Endothelial cell of umbilical vein (primary cell): ENCODE measurements around the gene ADAM23. TPM values are rescaled to one million over a fixed set of nuclear protein-coding genes. Genes with fewer than 3 reads are reported as not detected.

Source experiments
- BruUV-seq: library from RNA; stranded (reverse); fragments of 400-500 nt; replicated peaks from 2 replicates; lab custom pipeline; 2021; lab: Mats Ljungman, UMichigan
- CTCF ChIA-PET: fragments of 300-600, 350-600 bp; sonication (Branson Sonifier 250); formaldehyde crosslinking; loops from one replicate; lab custom pipeline; 2021; ENCODE audit warnings: antibody characterized with exemption, inconsistent platforms; lab: Charles Lee
- POLR2A ChIA-PET: fragments of 300-600, 350-600 bp; sonication (Branson Sonifier 250); formaldehyde crosslinking; loops from one replicate; lab custom pipeline; 2021; ENCODE audit warnings: antibody characterized with exemption, inconsistent platforms; lab: Charles Lee
- DNase-seq: peaks from one replicate; pipeline ENCODE4 v3.0.0-alpha.2; 2011; ENCODE audit warnings: low read depth, low spot score
- FAIRE-seq: peaks from 2 replicates; lab custom pipeline; 2011; peaks lifted over from hg19 to GRCh38; lab: Jason Lieb, UNC
- H2AFZ ChIP-seq: 2 replicates; pipeline ENCODE4 v1.6.0; 2012; ENCODE audit warnings: low read depth, low read length, control low read depth, inconsistent platforms
- H3K27ac ChIP-seq: 2 replicates; pipeline ENCODE4 v1.5.1; 2011; ENCODE audit warnings: low read depth, mild to moderate bottlenecking, control low read depth, low read length, moderate library complexity; ENCODE audit not compliant: insufficient read depth
- H3K27me3 ChIP-seq, 2 experiments: 2 replicates each; pipeline versions ENCODE4 v1.6.0 to v1.6.1; 2011; ENCODE audit warnings: low read length in 2 of 2, mixed read lengths in 1 of 2; ENCODE audit not compliant: control insufficient read depth in 2 of 2, insufficient read depth in 2 of 2
- H3K36me3 ChIP-seq, 2 experiments: 2 replicates in 1 of 2; 3 replicates in 1 of 2; pipeline ENCODE4 v1.5.1; 2011; ENCODE audit warnings: low read length in 2 of 2, mild to moderate bottlenecking in 1 of 2, moderate library complexity in 1 of 2; ENCODE audit not compliant: control insufficient read depth in 2 of 2, insufficient read depth in 2 of 2; ENCODE audit errors: extremely low read depth in 1 of 2
- H3K4me1 ChIP-seq: 3 replicates; pipeline ENCODE4 v1.5.1; 2011; ENCODE audit warnings: mild to moderate bottlenecking, low read length; ENCODE audit not compliant: control insufficient read depth, insufficient read depth; ENCODE audit errors: extremely low read depth
- H3K4me2 ChIP-seq: 2 replicates; pipeline ENCODE4 v1.6.1; 2011; ENCODE audit warnings: low read length, control low read depth, mixed read lengths; ENCODE audit not compliant: insufficient read depth
- H3K4me3 ChIP-seq, 3 experiments: fragments of 200-600 bp in 1 of 3; sonication (generic), shearing (Covaris generic) in 1 of 3; replicated peaks in 1 of 3; 2 replicates each; pipeline ENCODE4 v1.5.1; 2011 to 2016; ENCODE audit warnings: control low read depth in 3 of 3, low read length in 3 of 3, mild to moderate bottlenecking in 2 of 3, inconsistent platforms in 1 of 3, low read depth in 1 of 3, moderate library complexity in 1 of 3; ENCODE audit not compliant: insufficient read depth in 1 of 3
- H3K79me2 ChIP-seq: 2 replicates; pipeline ENCODE4 v1.6.0; 2012; ENCODE audit warnings: low read length, inconsistent platforms; ENCODE audit not compliant: control insufficient read depth, insufficient read depth
- H3K9ac ChIP-seq: replicated peaks from 2 replicates; pipeline ENCODE3; 2011; ENCODE audit warnings: low read length, control low read depth; ENCODE audit not compliant: insufficient read depth; ENCODE audit errors: extremely low read depth
- H3K9me1 ChIP-seq: replicated peaks from 3 replicates; pipeline ENCODE4 v1.6.0; 2011; ENCODE audit warnings: mild to moderate bottlenecking, low read length; ENCODE audit not compliant: control insufficient read depth, insufficient read depth; ENCODE audit errors: extremely low read depth
- H3K9me3 ChIP-seq: replicated peaks from 2 replicates; pipeline ENCODE4 v1.5.1; 2012; ENCODE audit warnings: low read length, inconsistent platforms; ENCODE audit not compliant: control insufficient read depth, insufficient read depth
- H4K20me1 ChIP-seq: replicated peaks from 2 replicates; pipeline ENCODE3; 2011; ENCODE audit warnings: mild to moderate bottlenecking, low read length; ENCODE audit not compliant: control insufficient read depth, insufficient read depth; ENCODE audit errors: extremely low read depth
- EZH2 ChIP-seq: IDR thresholded peaks from 2 replicates; pipeline ENCODE4 v1.6.1; 2012; ENCODE audit warnings: borderline replicate concordance, low read depth, mild to moderate bottlenecking, moderate library complexity, low read length, inconsistent platforms; ENCODE audit not compliant: severe bottlenecking
- FOS ChIP-seq: IDR thresholded peaks from 2 replicates; pipeline ENCODE4 v1.6.1; 2011; ENCODE audit warnings: mild to moderate bottlenecking, low read length, moderate library complexity, borderline replicate concordance; ENCODE audit not compliant: insufficient read depth
- GATA2 ChIP-seq: IDR thresholded peaks from 2 replicates; pipeline ENCODE4 v1.7.0; 2011; ENCODE audit warnings: low read depth, mild to moderate bottlenecking, moderate library complexity, mixed read lengths, low read length; ENCODE audit not compliant: insufficient read length, insufficient read depth
- JUN ChIP-seq: IDR thresholded peaks from 2 replicates; pipeline ENCODE4 v1.6.1; 2011; ENCODE audit warnings: borderline replicate concordance, low read depth; ENCODE audit not compliant: insufficient read length, insufficient read depth
- MYC ChIP-seq: IDR thresholded peaks from one replicate; pipeline ENCODE4 v1.6.1; 2011; ENCODE audit warnings: mild to moderate bottlenecking, low read depth, low read length
- POLR2A ChIP-seq: IDR thresholded peaks from 2 replicates; pipeline ENCODE4 v1.6.1; 2012; ENCODE audit warnings: low read depth, mild to moderate bottlenecking, control low read depth, low read length
- POLR2AphosphoS5 ChIP-seq: IDR thresholded peaks from 2 replicates; pipeline ENCODE4 v1.6.1; 2012; ENCODE audit warnings: low read depth, mild to moderate bottlenecking, control low read depth, low read length, moderate library complexity; ENCODE audit not compliant: insufficient read depth
- dilution Hi-C: fragments of 300-500 bp; cut with MboI; formaldehyde crosslinking; loops from one replicate; pipeline ENCODE4 v1.15.0; 2019; ENCODE audit warnings: low sequenced_read_pairs; ENCODE audit not compliant: extremely low pct_ligation_motif_present
- intact Hi-C: fragments of 100-400 bp; cut with micrococcal nuclease; formaldehyde crosslinking; loops from one replicate; pipeline ENCODE4 v1.10.0; 2022
- polyA plus RNA-seq, 4 experiments: library from polyadenylated mRNA; depleted of rRNA in 3 of 4; stranded (reverse) in 3 of 4; unstranded in 1 of 4; fragments of >200 nt; gene quantifications; 2 replicates each; pipeline versions ENCODE4 v1.2.1 to v1.2.3, GENCODE V29; 2011 to 2012; ENCODE audit warnings: missing spikeins in 1 of 4
- total RNA-seq: library from RNA; stranded (reverse); gene quantifications from 2 replicates; pipeline ENCODE4 v1.2.3, GENCODE V29; 2021
- TF ChIP-seq, protein P1 (sequence below), 2 donors: IDR thresholded peaks; 1 replicate in 1 of 2; 2 replicates in 1 of 2; pipeline ENCODE4 v1.5.1; 2011; ENCODE audit warnings: low read length in 2 of 2, mild to moderate bottlenecking in 2 of 2, moderate library complexity in 2 of 2, control low read depth in 1 of 2, inconsistent platforms in 1 of 2, low read depth in 1 of 2; ENCODE audit not compliant: insufficient read depth in 1 of 2; ENCODE audit errors: extremely low read depth in 1 of 2
- TF ChIP-seq, protein P2 (sequence below): IDR thresholded peaks from 2 replicates; pipeline ENCODE4 v1.6.1; 2011; ENCODE audit not compliant: insufficient read depth, insufficient read length

The ADAM23 gene
- total and polyA plus RNA-seq, 2 donors (not counting 3 experiments of a cell fraction or from before 2014, with no cell fraction given), result 20.6 to 38.5 TPM

DNA sequence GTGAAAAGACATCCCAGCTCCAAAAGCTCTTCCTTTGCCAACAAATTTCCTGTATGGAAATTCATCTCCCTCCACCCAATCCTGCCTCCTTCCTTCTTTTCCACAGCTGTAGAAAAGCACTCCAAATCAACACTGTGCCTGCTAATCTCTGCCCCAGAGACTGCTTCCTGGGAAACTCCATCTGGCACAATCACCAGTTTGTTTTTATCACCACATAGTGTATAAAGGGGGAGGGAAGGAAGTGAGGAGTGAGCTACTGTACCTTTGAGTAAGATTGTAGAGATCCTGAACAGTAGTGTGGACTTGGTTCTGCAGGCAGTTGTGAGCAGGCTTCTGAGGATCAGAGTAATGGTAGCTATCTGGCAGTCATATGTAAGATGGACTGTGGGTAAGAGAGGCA, 184.3 kb downstream of the ADAM23 start:
- peaks cover 3 to 7% of the 10 kb centered on the region in 2 experiments for H3K27me3 ChIP-seq
- H3K36me3 ChIP-seq, result no peaks in the 10 kb centered on the region
- H2AFZ ChIP-seq, result no peak overlapping the region
- no TSS peak for BruUV-seq
- dilution Hi-C loops (no loop called here), intact Hi-C loops (no loop called here)
- H3K79me2 ChIP-seq, result no peaks in the 10 kb centered on the region
- TF ChIP-seq JUN, result no peak
- no peak for TF ChIP-seq POLR2AphosphoS5
- no peak for TF ChIP-seq POLR2A
- no peak for TF ChIP-seq EZH2
- TF ChIP-seq MYC, result no peak
- TF ChIP-seq, protein P1, sequence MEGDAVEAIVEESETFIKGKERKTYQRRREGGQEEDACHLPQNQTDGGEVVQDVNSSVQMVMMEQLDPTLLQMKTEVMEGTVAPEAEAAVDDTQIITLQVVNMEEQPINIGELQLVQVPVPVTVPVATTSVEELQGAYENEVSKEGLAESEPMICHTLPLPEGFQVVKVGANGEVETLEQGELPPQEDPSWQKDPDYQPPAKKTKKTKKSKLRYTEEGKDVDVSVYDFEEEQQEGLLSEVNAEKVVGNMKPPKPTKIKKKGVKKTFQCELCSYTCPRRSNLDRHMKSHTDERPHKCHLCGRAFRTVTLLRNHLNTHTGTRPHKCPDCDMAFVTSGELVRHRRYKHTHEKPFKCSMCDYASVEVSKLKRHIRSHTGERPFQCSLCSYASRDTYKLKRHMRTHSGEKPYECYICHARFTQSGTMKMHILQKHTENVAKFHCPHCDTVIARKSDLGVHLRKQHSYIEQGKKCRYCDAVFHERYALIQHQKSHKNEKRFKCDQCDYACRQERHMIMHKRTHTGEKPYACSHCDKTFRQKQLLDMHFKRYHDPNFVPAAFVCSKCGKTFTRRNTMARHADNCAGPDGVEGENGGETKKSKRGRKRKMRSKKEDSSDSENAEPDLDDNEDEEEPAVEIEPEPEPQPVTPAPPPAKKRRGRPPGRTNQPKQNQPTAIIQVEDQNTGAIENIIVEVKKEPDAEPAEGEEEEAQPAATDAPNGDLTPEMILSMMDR (IDR thresholded peaks at IDR 0.05; ENCODE audit: extremely low read depth in 1 of 2, insufficient read depth in 1 of 2, low read depth in 1 of 2, low read length in 2 of 2), result no peak
- no peak for TF ChIP-seq FOS
- TF ChIP-seq GATA2, result no peak
- TF ChIP-seq, protein P2, sequence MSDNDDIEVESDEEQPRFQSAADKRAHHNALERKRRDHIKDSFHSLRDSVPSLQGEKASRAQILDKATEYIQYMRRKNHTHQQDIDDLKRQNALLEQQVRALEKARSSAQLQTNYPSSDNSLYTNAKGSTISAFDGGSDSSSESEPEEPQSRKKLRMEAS, result no peak
- FAIRE-seq (no peak), DNase-seq (no peak)
- ChIA-PET CTCF (no interaction called here), POLR2A (no interaction called here)
- H4K20me1 ChIP-seq, result no peaks in the 10 kb centered on the region
- H3K27ac ChIP-seq, result no peak overlapping the region
- H3K4me3 ChIP-seq, result no peak overlapping the region
- no peaks in the 10 kb centered on the region for H3K9me3 ChIP-seq
- H3K9me1 ChIP-seq, result no peaks in the 10 kb centered on the region
- H3K4me1 ChIP-seq, result no peaks in the 10 kb centered on the region
- H3K4me2 ChIP-seq, result no peak overlapping the region
- H3K9ac ChIP-seq, result no peak overlapping the region
